ENCODE data around the gene AKAP8L.
A peak's percentile ranks its signal among the peaks of the same experiment; 100 is the strongest.

The AKAP8L gene

GRCh38 chr19:15453906-15454860 lies 35.4 kb upstream of the AKAP8L start:
- H3K4me1 Mint-ChIP-seq (ENCODE audit: low read depth), result peaks cover 7% of the 10 kb centered on the region
- H3K9me3 Mint-ChIP-seq, result no peaks in the 10 kb centered on the region
- intact Hi-C loops (cut with micrococcal nuclease), result no loop called here
- H3K36me3 Mint-ChIP-seq (ENCODE audit: low read depth), result peaks cover 65% of the 10 kb centered on the region
- H3K27me3 Mint-ChIP-seq, result no peaks in the 10 kb centered on the region
- no peak overlapping the region for H3K27ac Mint-ChIP-seq
- H3K4me3 Mint-ChIP-seq, result no peak overlapping the region

- Mint-ChIP-seq H3K4me3 (no peak overlapping the region), H3K27ac (no peak overlapping the region), H3K9me3 (no peaks in the 10 kb centered on the region), H3K36me3 (ENCODE audit: low read depth) (peaks cover 62% of the 10 kb centered on the region), H3K27me3 (no peaks in the 10 kb centered on the region), H3K4me1 (ENCODE audit: low read depth) (peaks cover 16% of the 10 kb centered on the region)
- intact Hi-C loops (cut with micrococcal nuclease), result no loop called here
These were observed 34.3 kb upstream of the AKAP8L start for GRCh38 chr19:15453091-15453578.

DNA sequence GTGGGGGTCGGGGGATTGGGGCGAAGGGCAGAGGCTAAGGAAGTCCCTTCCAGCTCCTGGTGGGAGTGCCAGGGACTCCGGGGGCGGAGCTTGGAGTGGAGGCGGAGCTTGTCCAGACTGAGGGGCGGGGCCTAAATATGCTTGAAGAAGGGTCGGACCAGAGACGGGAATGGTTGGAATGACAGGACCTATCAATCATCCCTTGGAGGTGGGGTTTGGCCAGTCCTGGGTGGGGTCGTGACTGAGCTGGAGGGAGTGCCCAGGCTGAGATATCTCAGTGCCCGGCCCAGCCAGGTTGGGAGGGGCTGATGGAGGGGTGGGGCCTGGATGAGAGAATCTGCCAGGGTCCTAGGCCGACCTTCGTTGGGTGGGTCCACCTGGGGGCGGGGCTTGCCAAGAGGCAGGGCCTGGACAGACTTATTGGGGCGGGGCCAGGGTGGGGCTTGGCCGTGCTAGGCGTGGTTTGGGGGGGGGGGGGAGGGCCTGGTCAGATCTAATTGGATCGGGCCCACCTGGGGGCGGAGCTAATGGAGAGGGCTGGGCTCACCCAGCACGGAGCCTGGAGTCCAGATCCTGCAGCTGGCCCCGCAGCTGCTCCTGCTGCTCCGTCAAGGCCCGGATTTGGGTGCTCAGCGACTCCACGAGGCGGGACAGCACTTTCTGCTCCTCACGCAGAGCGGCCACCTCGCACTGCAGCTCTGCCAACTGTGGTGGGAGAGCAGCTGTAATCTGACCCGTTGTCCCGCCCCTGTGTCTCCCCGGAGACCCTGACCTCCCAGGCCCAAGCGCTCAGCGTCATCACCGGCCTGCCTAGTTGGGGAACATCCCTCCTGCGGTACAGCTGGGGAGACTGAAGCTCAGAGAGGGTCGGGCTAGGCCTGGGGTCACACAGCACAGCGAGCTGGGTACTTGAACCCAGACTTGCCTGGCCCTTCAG lies 33.6 kb upstream of the AKAP8L start:
- H3K36me3 Mint-ChIP-seq (ENCODE audit: low read depth), result peaks cover 54% of the 10 kb centered on the region
- H3K27ac Mint-ChIP-seq, result peak overlapping the region; percentile 74
- no peaks in the 10 kb centered on the region for H3K27me3 Mint-ChIP-seq
- H3K4me1 Mint-ChIP-seq (ENCODE audit: low read depth), result peaks cover 16% of the 10 kb centered on the region
- no peaks in the 10 kb centered on the region for H3K9me3 Mint-ChIP-seq
- intact Hi-C loops (cut with micrococcal nuclease), result no loop called here
- no peak overlapping the region for H3K4me3 Mint-ChIP-seq

DNA sequence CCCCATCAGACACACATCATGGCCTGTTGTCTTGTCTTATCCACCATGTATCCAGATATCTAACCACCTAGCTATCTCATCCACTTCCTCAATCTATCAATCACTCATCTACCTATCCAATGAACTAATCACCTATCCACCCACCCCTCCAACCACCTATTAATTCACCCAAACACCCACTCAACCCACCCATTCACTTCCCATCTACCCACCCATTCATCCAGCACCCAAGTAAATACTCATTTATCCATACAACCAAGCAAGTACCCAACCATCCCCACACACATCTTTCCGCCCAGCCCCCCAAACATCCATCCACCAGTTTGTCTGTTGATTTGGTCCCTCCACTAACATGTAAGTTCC lies 31.7 kb upstream of the AKAP8L start:
- H3K4me1 Mint-ChIP-seq (ENCODE audit: low read depth), result peaks cover 16% of the 10 kb centered on the region
- H3K36me3 Mint-ChIP-seq (ENCODE audit: low read depth), result peaks cover 38% of the 10 kb centered on the region
- intact Hi-C loops (cut with micrococcal nuclease), result loop anchor here (1.0 kb wide), 1 partner anchor 18 kb away; no protein-coding TSS in a partner anchor
- peak overlapping the region; percentile 37 for H3K4me3 Mint-ChIP-seq
- H3K27ac Mint-ChIP-seq, result peak overlapping the region; percentile 74
- H3K27me3 Mint-ChIP-seq, result no peaks in the 10 kb centered on the region
- no peaks in the 10 kb centered on the region for H3K9me3 Mint-ChIP-seq

- H3K27me3 Mint-ChIP-seq, result no peaks in the 10 kb centered on the region
- no peaks in the 10 kb centered on the region for H3K9me3 Mint-ChIP-seq
- H3K36me3 Mint-ChIP-seq (ENCODE audit: low read depth), result peaks cover 32% of the 10 kb centered on the region
- H3K4me3 Mint-ChIP-seq, result peak within 1 kb of the TSS; percentile 63
- peak within 1 kb of the TSS; percentile 74 for H3K27ac Mint-ChIP-seq
- H3K4me1 Mint-ChIP-seq (ENCODE audit: low read depth), result peaks cover 16% of the 10 kb centered on the region
- intact Hi-C loops (cut with micrococcal nuclease), result loop anchor here (1.0 kb wide), 1 partner anchor 18 kb away; no protein-coding TSS in a partner anchor
These were observed 31.1 kb upstream of the AKAP8L start, which contains the start of gene WIZ for GRCh38 chr19:15449620-15450527. Gene WIZ (minus strand): TSS chr19:15449956. CDS start chr19:15448307, 1,649 bp downstream.

DNA sequence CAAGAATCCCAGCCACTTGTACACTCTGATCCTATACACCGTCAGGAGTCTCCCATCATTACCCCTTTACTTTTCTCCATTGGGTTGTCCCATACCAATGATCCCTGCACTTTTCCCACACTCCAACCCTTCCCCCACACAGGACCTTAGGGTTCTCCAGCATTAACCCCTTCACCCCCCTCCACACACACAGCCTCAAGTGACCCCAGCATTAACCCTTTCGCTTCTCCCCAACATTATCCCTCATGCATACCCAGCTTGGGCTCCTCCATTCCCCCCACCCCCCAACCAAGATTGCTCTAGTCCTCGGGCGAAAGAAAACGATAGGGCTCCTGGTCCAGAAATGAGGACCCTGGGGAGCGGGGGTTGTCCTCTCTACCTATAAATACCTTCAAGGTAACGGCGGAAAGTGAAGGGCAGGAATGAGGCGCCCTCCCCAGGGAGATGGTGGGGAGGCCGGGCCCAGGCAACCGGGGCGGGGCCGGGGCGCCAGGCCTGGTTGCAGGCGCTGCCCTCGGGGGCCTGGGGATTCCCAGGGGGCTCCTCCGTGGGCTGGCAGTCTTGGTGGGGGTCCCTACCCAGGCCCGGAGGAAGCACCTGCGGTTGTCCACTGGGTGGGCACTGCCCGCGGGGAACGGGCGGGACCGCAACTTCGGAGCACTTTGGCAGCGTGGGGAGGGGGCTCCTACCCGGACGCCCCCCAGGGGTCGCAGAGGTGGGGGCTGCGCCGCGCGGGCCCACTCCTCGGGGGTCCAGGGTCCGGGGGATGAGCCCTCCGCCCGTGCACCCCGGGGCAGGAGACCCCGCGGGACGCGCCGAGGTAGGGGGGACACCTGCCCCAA lies 30.2 kb upstream of the AKAP8L start:
- intact Hi-C loops (cut with micrococcal nuclease), result no loop called here
- H3K9me3 Mint-ChIP-seq, result no peaks in the 10 kb centered on the region
- H3K4me1 Mint-ChIP-seq (ENCODE audit: low read depth), result peaks cover 16% of the 10 kb centered on the region
- H3K27ac Mint-ChIP-seq, result peak overlapping the region; percentile 17
- peak overlapping the region; percentile 63 for H3K4me3 Mint-ChIP-seq
- H3K27me3 Mint-ChIP-seq, result no peaks in the 10 kb centered on the region
- H3K36me3 Mint-ChIP-seq (ENCODE audit: low read depth), result peaks cover 23% of the 10 kb centered on the region

DNA sequence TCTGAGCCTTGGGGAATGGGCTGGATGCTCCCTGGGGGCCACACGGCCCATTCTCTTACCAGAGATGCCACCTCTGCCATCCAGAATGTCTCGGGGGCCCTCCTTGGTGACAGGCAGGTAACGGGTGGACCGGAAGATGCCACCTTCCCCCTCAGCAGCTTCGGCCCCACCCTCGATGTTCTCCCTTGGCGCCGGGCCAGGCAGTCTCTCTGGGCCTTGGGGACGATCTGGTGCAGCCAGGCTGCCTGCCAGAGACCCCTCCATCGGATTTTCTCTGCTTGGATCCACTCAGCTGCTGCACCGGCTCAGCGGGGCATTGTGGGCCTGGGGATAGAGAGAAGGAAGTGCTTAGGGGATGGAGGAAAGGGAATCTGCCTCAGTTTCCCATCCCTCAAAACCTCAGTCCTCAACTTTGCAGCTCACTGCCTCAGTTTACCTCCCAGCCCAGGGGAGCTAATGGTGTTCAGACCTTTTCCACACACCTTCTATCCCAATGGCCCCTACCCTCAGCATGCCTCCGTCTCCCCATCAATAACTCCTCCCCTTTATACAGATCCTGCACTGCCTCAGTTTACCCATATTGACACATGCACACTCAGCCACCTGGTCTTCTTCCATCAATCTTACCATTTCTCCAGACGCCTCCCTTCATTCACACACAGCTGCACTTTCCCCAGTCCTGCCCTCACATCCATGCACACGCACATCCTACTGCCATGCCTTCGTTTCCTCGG lies 29.4 kb upstream of the AKAP8L start:
- Mint-ChIP-seq H3K27ac (peak overlapping the region; percentile 17), H3K36me3 (ENCODE audit: low read depth) (peaks cover 15% of the 10 kb centered on the region), H3K4me1 (ENCODE audit: low read depth) (peaks cover 16% of the 10 kb centered on the region), H3K4me3 (peak overlapping the region; percentile 63), H3K9me3 (no peaks in the 10 kb centered on the region), H3K27me3 (no peaks in the 10 kb centered on the region)
- intact Hi-C loops (cut with micrococcal nuclease), result no loop called here

- Mint-ChIP-seq H3K27me3 (no peaks in the 10 kb centered on the region), H3K36me3 (ENCODE audit: low read depth) (peaks cover 3% of the 10 kb centered on the region), H3K4me3 (no peak overlapping the region), H3K27ac (no peak overlapping the region), H3K4me1 (ENCODE audit: low read depth) (peaks cover 16% of the 10 kb centered on the region), H3K9me3 (no peaks in the 10 kb centered on the region)
- intact Hi-C loops (cut with micrococcal nuclease), result no loop called here
These were observed 28.3 kb upstream of the AKAP8L start for GRCh38 chr19:15447057-15447456.

- intact Hi-C loops (cut with micrococcal nuclease), result no loop called here
- H3K27ac Mint-ChIP-seq, result no peak overlapping the region
- H3K9me3 Mint-ChIP-seq, result no peaks in the 10 kb centered on the region
These were observed 27.1 kb upstream of the AKAP8L start for GRCh38 chr19:15445807-15446376.

DNA sequence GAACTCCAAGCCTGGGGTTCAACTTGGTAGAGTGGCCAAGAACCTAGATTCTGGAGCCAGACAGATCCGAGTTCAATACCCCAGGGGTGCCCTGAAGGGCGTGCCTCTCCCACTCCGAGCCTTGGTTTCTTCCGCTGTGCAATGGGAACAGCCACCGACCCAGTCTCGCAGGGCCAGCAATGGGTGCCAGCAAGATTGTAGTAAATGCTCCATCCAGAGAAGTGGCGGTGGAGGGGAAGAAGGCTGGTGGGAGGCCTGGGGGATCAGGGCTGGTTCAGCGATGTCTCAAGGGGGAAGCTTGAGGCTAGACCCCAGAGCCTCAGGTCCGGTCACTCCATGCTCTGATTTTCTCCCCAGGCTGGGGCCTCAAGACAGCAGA lies 26.4 kb upstream of the AKAP8L start:
- H3K9me3 Mint-ChIP-seq, result no peaks in the 10 kb centered on the region
- H3K27me3 Mint-ChIP-seq, result no peaks in the 10 kb centered on the region
- no peak overlapping the region for H3K27ac Mint-ChIP-seq
- H3K4me3 Mint-ChIP-seq, result no peak overlapping the region
- intact Hi-C loops (cut with micrococcal nuclease), result no loop called here
- H3K36me3 Mint-ChIP-seq (ENCODE audit: low read depth), result peaks cover 2% of the 10 kb centered on the region
- peaks cover 11% of the 10 kb centered on the region for H3K4me1 Mint-ChIP-seq (ENCODE audit: low read depth)

More at GRCh38 chr19:15445807-15446376, 27.1 kb upstream of the AKAP8L start:
- no peak overlapping the region for H3K4me3 Mint-ChIP-seq
- no peaks in the 10 kb centered on the region for H3K27me3 Mint-ChIP-seq
- H3K4me1 Mint-ChIP-seq (ENCODE audit: low read depth), result peaks cover 16% of the 10 kb centered on the region
- H3K36me3 Mint-ChIP-seq (ENCODE audit: low read depth), result no peaks in the 10 kb centered on the region

- no peaks in the 10 kb centered on the region for H3K9me3 Mint-ChIP-seq
- intact Hi-C loops (cut with micrococcal nuclease), result no loop called here
- no peak overlapping the region for H3K4me3 Mint-ChIP-seq
- H3K4me1 Mint-ChIP-seq (ENCODE audit: low read depth), result peaks cover 9% of the 10 kb centered on the region
- H3K36me3 Mint-ChIP-seq (ENCODE audit: low read depth), result peaks cover 6% of the 10 kb centered on the region
- no peak overlapping the region for H3K27ac Mint-ChIP-seq
- H3K27me3 Mint-ChIP-seq, result no peaks in the 10 kb centered on the region
These were observed 25.9 kb upstream of the AKAP8L start for GRCh38 chr19:15444505-15445226.
